WTC11 (cell line): ENCODE measurements around the gene OBSCN. TPM values are rescaled to one million over a fixed set of nuclear protein-coding genes. Genes with fewer than 3 reads are reported as not detected.

Experiments
- AR ChIP-seq: fragments of 250-450 bp; sonication (Bioruptor Pico); IDR thresholded peaks from 2 replicates; pipeline ENCODE4 v1.9.0; 2021; ENCODE audit warnings: mild to moderate bottlenecking
- ATF1 ChIP-seq: sonication (generic); formaldehyde crosslinking; IDR thresholded peaks from 2 replicates; pipeline ENCODE4 v1.8.1; 2023; ENCODE audit warnings: mild to moderate bottlenecking, moderate library complexity, missing genetic modification reagents
- CDX4 ChIP-seq: fragments of 250-450 bp; sonication (Bioruptor Pico); IDR thresholded peaks from 2 replicates; pipeline ENCODE4 v1.9.0; 2021; ENCODE audit warnings: moderate library complexity, mild to moderate bottlenecking, inconsistent platforms, borderline replicate concordance
- CREM ChIP-seq: sonication (generic); formaldehyde crosslinking; IDR thresholded peaks from 2 replicates; pipeline ENCODE4 v1.8.1; 2022; ENCODE audit warnings: mild to moderate bottlenecking, missing genetic modification reagents, moderate library complexity
- E2F4 ChIP-seq: sonication (generic); formaldehyde crosslinking; IDR thresholded peaks from 2 replicates; pipeline ENCODE4 v1.8.1; 2022; ENCODE audit warnings: low read depth, mild to moderate bottlenecking, moderate library complexity, missing genetic modification reagents, borderline replicate concordance
- E2F5 ChIP-seq: sonication (generic); formaldehyde crosslinking; IDR thresholded peaks from 2 replicates; pipeline ENCODE4 v1.8.1; 2022; ENCODE audit warnings: mild to moderate bottlenecking, moderate library complexity, missing genetic modification reagents
- ELF4 ChIP-seq: sonication (generic); formaldehyde crosslinking; IDR thresholded peaks from 2 replicates; pipeline ENCODE4 v1.8.1; 2022; ENCODE audit warnings: low read depth, mild to moderate bottlenecking, moderate library complexity, missing genetic modification reagents
- EMX1 ChIP-seq: fragments of 250-450 bp; sonication (Bioruptor Pico); IDR thresholded peaks from 2 replicates; pipeline ENCODE4 v1.8.0; 2021; ENCODE audit warnings: mild to moderate bottlenecking
- ESRRA ChIP-seq: sonication (generic); formaldehyde crosslinking; IDR thresholded peaks from 2 replicates; pipeline ENCODE4 v1.8.1; 2022; ENCODE audit warnings: mild to moderate bottlenecking, missing genetic modification reagents, borderline replicate concordance
- GABPB1 ChIP-seq: sonication (generic); formaldehyde crosslinking; IDR thresholded peaks from 2 replicates; pipeline ENCODE4 v1.8.1; 2023; ENCODE audit warnings: mild to moderate bottlenecking, missing genetic modification reagents
- IRF1 ChIP-seq: sonication (generic); formaldehyde crosslinking; IDR thresholded peaks from 2 replicates; pipeline ENCODE4 v1.8.0; 2023; ENCODE audit warnings: missing genetic modification reagents
- JAZF1 ChIP-seq: fragments of 250-450 bp; sonication (Bioruptor Pico); IDR thresholded peaks from 2 replicates; pipeline ENCODE4 v1.9.0; 2021; ENCODE audit warnings: moderate library complexity, mild to moderate bottlenecking, inconsistent platforms
- MYBL2 ChIP-seq: sonication (generic); formaldehyde crosslinking; IDR thresholded peaks from 2 replicates; pipeline ENCODE4 v1.8.1; 2023; ENCODE audit warnings: mild to moderate bottlenecking, moderate library complexity, missing genetic modification reagents
- NFYB ChIP-seq: sonication (generic); formaldehyde crosslinking; conservative IDR thresholded peaks from 2 replicates; pipeline ENCODE4 v1.8.0; 2022; ENCODE audit warnings: low read depth, missing genetic modification reagents
- NR2C2 ChIP-seq: sonication (generic); formaldehyde crosslinking; IDR thresholded peaks from 2 replicates; pipeline ENCODE4 v1.8.0; 2022; ENCODE audit warnings: mild to moderate bottlenecking, missing genetic modification reagents
- OVOL2 ChIP-seq: fragments of 250-450 bp; sonication (Bioruptor Pico); IDR thresholded peaks from 2 replicates; pipeline ENCODE4 v1.9.0; 2021; ENCODE audit warnings: mild to moderate bottlenecking, borderline replicate concordance
- SMAD4 ChIP-seq: sonication (generic); formaldehyde crosslinking; IDR thresholded peaks from 2 replicates; pipeline ENCODE4 v1.8.0; 2022; ENCODE audit warnings: mild to moderate bottlenecking, missing genetic modification reagents
- SOX15 ChIP-seq: fragments of 250-450 bp; sonication (Bioruptor Pico); IDR thresholded peaks from 2 replicates; pipeline ENCODE4 v1.9.0; 2021; ENCODE audit warnings: mild to moderate bottlenecking
- SP1 ChIP-seq: sonication (generic); formaldehyde crosslinking; conservative IDR thresholded peaks from 2 replicates; pipeline ENCODE4 v1.8.1; 2022; ENCODE audit warnings: missing genetic modification reagents
- TCF7 ChIP-seq: sonication (generic); formaldehyde crosslinking; IDR thresholded peaks from 2 replicates; pipeline ENCODE4 v1.8.0; 2022; ENCODE audit warnings: mild to moderate bottlenecking, low read depth, missing genetic modification reagents, moderate library complexity
- USF1 ChIP-seq: sonication (generic); formaldehyde crosslinking; IDR thresholded peaks from 2 replicates; pipeline ENCODE4 v1.8.0; 2022; ENCODE audit warnings: mild to moderate bottlenecking, missing genetic modification reagents
- ZNF138 ChIP-seq: sonication (generic); formaldehyde crosslinking; conservative IDR thresholded peaks from 2 replicates; pipeline ENCODE4 v1.8.1; 2022; ENCODE audit warnings: mild to moderate bottlenecking, moderate library complexity, missing genetic modification reagents
- ZNF219 ChIP-seq: sonication (generic); formaldehyde crosslinking; IDR thresholded peaks from 2 replicates; pipeline ENCODE4 v1.8.0; 2023; ENCODE audit warnings: missing genetic modification reagents, mild to moderate bottlenecking, borderline replicate concordance
- ZNF396 ChIP-seq: fragments of 250-450 bp; sonication (Bioruptor Pico); IDR thresholded peaks from 2 replicates; pipeline ENCODE4 v1.8.0; 2021; ENCODE audit warnings: mild to moderate bottlenecking, moderate library complexity, borderline replicate concordance
- total RNA-seq: library from RNA; stranded (reverse); gene quantifications from 3 replicates; pipeline ENCODE4 v1.2.3, GENCODE V29; 2021
- TF ChIP-seq, protein P1 (sequence below): sonication (generic); formaldehyde crosslinking; IDR thresholded peaks from 2 replicates; pipeline ENCODE4 v1.8.1; 2023; ENCODE audit warnings: mild to moderate bottlenecking, missing genetic modification reagents, borderline replicate concordance
- TF ChIP-seq, protein P2 (sequence below): sonication (generic); formaldehyde crosslinking; IDR thresholded peaks from 2 replicates; pipeline ENCODE4 v1.8.1; 2022; ENCODE audit warnings: missing genetic modification reagents, borderline replicate concordance

Gene OBSCN
- total RNA-seq, 1 experiment from 2014 or later = 38.8 TPM

- TF ChIP-seq EMX1 (CRISPR knock-in tag) = no peak
- TF ChIP-seq SP1 (CRISPR knock-in tag) = peak; percentile 46; the same call in 1 of the 2 replicates
- no peak for TF ChIP-seq AR (CRISPR knock-in tag)
- no peak for TF ChIP-seq NFYB (CRISPR knock-in tag)
- TF ChIP-seq OVOL2 = no peak
- TF ChIP-seq ZNF219 (CRISPR knock-in tag) = 0 out of 2 replicates have a peak, but pooled peaks have one; percentile 50
- no peak for TF ChIP-seq SMAD4 (CRISPR knock-in tag)
- no peak for TF ChIP-seq JAZF1
- TF ChIP-seq CDX4 = no peak
- TF ChIP-seq ELF4 (CRISPR knock-in tag) = no peak
- peak; percentile 29; the same call in 1 of the 2 replicates for TF ChIP-seq CREM (CRISPR knock-in tag)
- TF ChIP-seq ZNF138 = no peak
- no peak for TF ChIP-seq ESRRA
- TF ChIP-seq ZNF396 (CRISPR knock-in tag) = no peak
- TF ChIP-seq USF1 (CRISPR knock-in tag) = peak; percentile 72
- no peak for TF ChIP-seq NR2C2
- TF ChIP-seq, protein P1, sequence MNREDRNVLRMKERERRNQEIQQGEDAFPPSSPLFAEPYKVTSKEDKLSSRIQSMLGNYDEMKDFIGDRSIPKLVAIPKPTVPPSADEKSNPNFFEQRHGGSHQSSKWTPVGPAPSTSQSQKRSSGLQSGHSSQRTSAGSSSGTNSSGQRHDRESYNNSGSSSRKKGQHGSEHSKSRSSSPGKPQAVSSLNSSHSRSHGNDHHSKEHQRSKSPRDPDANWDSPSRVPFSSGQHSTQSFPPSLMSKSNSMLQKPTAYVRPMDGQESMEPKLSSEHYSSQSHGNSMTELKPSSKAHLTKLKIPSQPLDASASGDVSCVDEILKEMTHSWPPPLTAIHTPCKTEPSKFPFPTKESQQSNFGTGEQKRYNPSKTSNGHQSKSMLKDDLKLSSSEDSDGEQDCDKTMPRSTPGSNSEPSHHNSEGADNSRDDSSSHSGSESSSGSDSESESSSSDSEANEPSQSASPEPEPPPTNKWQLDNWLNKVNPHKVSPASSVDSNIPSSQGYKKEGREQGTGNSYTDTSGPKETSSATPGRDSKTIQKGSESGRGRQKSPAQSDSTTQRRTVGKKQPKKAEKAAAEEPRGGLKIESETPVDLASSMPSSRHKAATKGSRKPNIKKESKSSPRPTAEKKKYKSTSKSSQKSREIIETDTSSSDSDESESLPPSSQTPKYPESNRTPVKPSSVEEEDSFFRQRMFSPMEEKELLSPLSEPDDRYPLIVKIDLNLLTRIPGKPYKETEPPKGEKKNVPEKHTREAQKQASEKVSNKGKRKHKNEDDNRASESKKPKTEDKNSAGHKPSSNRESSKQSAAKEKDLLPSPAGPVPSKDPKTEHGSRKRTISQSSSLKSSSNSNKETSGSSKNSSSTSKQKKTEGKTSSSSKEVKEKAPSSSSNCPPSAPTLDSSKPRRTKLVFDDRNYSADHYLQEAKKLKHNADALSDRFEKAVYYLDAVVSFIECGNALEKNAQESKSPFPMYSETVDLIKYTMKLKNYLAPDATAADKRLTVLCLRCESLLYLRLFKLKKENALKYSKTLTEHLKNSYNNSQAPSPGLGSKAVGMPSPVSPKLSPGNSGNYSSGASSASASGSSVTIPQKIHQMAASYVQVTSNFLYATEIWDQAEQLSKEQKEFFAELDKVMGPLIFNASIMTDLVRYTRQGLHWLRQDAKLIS (CRISPR knock-in tag) = no peak
- 0 out of 2 replicates have a peak, but pooled peaks have one; percentile 23 for TF ChIP-seq MYBL2
- TF ChIP-seq SOX15 (CRISPR knock-in tag) = no peak
- TF ChIP-seq, protein P2, sequence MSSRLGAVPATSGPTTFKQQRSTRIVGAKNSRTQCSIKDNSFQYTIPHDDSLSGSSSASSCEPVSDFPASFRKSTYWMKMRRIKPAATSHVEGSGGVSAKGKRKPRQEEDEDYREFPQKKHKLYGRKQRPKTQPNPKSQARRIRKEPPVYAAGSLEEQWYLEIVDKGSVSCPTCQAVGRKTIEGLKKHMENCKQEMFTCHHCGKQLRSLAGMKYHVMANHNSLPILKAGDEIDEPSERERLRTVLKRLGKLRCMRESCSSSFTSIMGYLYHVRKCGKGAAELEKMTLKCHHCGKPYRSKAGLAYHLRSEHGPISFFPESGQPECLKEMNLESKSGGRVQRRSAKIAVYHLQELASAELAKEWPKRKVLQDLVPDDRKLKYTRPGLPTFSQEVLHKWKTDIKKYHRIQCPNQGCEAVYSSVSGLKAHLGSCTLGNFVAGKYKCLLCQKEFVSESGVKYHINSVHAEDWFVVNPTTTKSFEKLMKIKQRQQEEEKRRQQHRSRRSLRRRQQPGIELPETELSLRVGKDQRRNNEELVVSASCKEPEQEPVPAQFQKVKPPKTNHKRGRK (CRISPR knock-in tag) = no peak
- no peak for TF ChIP-seq ATF1 (CRISPR knock-in tag)
- TF ChIP-seq IRF1 (CRISPR knock-in tag) = no peak
- TF ChIP-seq E2F5 (CRISPR knock-in tag) = peak; percentile 73; the same call in 1 of the 2 replicates
- no peak; the same call in 1 of the 2 replicates for TF ChIP-seq TCF7 (CRISPR knock-in tag)
- no peak for TF ChIP-seq GABPB1 (CRISPR knock-in tag)
- no peak for TF ChIP-seq E2F4
Observed at GRCh38 chr1:228378090-228378872, 170.4 kb downstream of the OBSCN start (continued).
